ENCODE results near the gene LEKR1. TPM values are rescaled to one million over a fixed set of nuclear protein-coding genes. Genes with fewer than 3 reads are reported as not detected.
"Not testable (repeated sequence)": the region's sequence is repeated elsewhere in the genome, so short reads cannot be mapped to it uniquely, and the experiment has no call there.

Gene LEKR1
- total and polyA plus RNA-seq, 9 of the 15 experiments (the other 6 are each of a cell fraction or from before 2014, with no cell fraction given): 0.76 to 1.8 (median 1.2) TPM

DNA sequence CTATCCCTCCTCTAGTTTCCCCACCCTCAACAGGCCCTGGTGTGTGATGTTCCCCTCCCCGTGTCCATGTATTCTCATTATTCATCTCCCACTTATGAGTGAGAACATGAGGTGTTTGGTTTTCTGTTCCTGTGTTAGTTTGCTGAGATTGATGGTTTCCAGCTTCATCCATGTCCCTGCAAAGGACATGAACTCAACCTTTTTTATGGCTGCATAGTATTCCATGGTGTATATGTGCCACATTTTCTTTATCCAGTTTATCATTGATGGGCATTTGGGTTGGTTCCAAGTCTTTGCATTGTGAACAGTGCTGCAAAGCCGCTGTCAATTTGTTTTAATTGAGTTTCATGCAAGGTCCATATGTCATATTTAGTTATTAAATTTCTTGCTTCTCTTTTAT, 88.1 kb downstream of the LEKR1 start:
- H3K27me3 ChIP-seq (ENCODE audit: control insufficient read depth in 2 of 2, insufficient read depth in 2 of 2, low read length in 2 of 2); DNase-seq (ENCODE audit: extremely low read depth in 1 of 4, low spot score in 3 of 4); H2AFZ ChIP-seq (ENCODE audit: low read depth, low read length); H3K4me1 ChIP-seq (replicated peaks in 1 of 2; ENCODE audit: control insufficient read depth in 2 of 2, insufficient read depth in 2 of 2, low read length in 2 of 2); BruUV-seq (replicated peaks); H3K79me2 ChIP-seq (ENCODE audit: control insufficient read depth, insufficient read depth, low read length); H3K27ac ChIP-seq (ENCODE audit: extremely low read depth, low read depth, low read length); H3K9me3 ChIP-seq (replicated peaks; ENCODE audit: control insufficient read depth, insufficient read depth, low read depth, low read length); H4K20me1 ChIP-seq (replicated peaks; ENCODE audit: control insufficient read depth, insufficient read depth, low read length); H3K4me3 ChIP-seq; H3K9me1 ChIP-seq (ENCODE audit: control insufficient read depth, insufficient read depth, low read length); ATAC-seq; H3K9ac ChIP-seq (ENCODE audit: insufficient read depth in 1 of 2, low read depth in 2 of 2, low read length in 2 of 2); FAIRE-seq; in situ Hi-C loops (cut with MboI); H3K4me2 ChIP-seq (ENCODE audit: insufficient read depth, low read length); H3K36me3 ChIP-seq (ENCODE audit: control insufficient read depth, insufficient read depth, low read length); CTCF ChIA-PET (ENCODE audit: low intra/inter-chr PET ratio); POLR2A ChIA-PET: not testable (repeated sequence)
- intact Hi-C loops (cut with micrococcal nuclease): loop anchor here (10.0 kb wide), 1 partner anchor 221 kb away; no protein-coding TSS in a partner anchor
- peak; percentile 86 for TF ChIP-seq ZNF146 (CRISPR knock-in tag; IDR thresholded peaks at IDR 0.05; ENCODE audit: unreplicated experiment)
- 10% methylated on average over 2 of the region's 2 CpGs for WGBS (ENCODE audit: insufficient coverage, low coverage, missing lambda C conversion rate)

DNA sequence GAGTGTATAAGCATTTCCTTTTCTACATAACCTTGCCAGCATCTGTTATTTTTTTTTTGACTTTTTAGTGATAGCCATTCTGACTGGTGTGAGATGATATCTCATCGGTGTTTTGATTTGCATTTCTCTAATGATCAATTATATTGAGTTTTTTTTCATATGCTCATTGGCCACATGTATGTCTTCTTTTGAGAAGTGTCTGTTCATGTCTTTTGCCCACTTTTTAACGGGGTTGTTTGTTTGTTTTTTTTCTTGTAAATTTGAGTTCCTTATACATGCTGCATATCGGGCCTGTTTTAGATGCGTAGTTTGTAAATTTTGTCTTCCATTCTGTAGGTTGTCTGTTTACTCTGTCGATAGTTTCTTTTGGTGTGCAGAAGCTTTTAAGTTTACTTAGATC, 89.2 kb downstream of the LEKR1 start:
- FAIRE-seq: no peak
- intact Hi-C loops (cut with micrococcal nuclease) (loop anchor here (10.0 kb wide), 1 partner anchor 219 kb away; no protein-coding TSS in a partner anchor), in situ Hi-C loops (cut with MboI) (no loop called here)
- CTCF ChIA-PET (ENCODE audit: low intra/inter-chr PET ratio): no interaction called here
- no peak for ATAC-seq
- Histone ChIP-seq H3K9me3 (replicated peaks; ENCODE audit: control insufficient read depth, insufficient read depth, low read depth, low read length) (no peaks in the 10 kb centered on the region), H2AFZ (ENCODE audit: low read depth, low read length) (no peak overlapping the region), H4K20me1 (replicated peaks; ENCODE audit: control insufficient read depth, insufficient read depth, low read length) (no peaks in the 10 kb centered on the region), H3K36me3 (ENCODE audit: control insufficient read depth, insufficient read depth, low read length) (no peaks in the 10 kb centered on the region), H3K27ac (ENCODE audit: extremely low read depth, low read depth, low read length) (no peak overlapping the region), H3K27me3 (ENCODE audit: control insufficient read depth in 2 of 2, insufficient read depth in 2 of 2, low read length in 2 of 2) (no peaks in the 10 kb centered on the region), H3K4me3 (no peak overlapping the region), H3K79me2 (ENCODE audit: control insufficient read depth, insufficient read depth, low read length) (no peaks in the 10 kb centered on the region), H3K9me1 (ENCODE audit: control insufficient read depth, insufficient read depth, low read length) (no peaks in the 10 kb centered on the region), H3K4me1 (replicated peaks in 1 of 2; ENCODE audit: control insufficient read depth in 2 of 2, insufficient read depth in 2 of 2, low read length in 2 of 2) (no peaks in the 10 kb centered on the region), H3K9ac (ENCODE audit: insufficient read depth in 1 of 2, low read depth in 2 of 2, low read length in 2 of 2) (no peak overlapping the region), H3K4me2 (ENCODE audit: insufficient read depth, low read length) (no peak overlapping the region)
- WGBS (ENCODE audit: insufficient coverage, low coverage, missing lambda C conversion rate): 5% methylated on average over 5 of the region's 5 CpGs
- no peak for DNase-seq (ENCODE audit: extremely low read depth in 1 of 4, low spot score in 3 of 4)
- POLR2A ChIA-PET: no interaction called here
- no TSS peak for BruUV-seq (replicated peaks)
- no peak for TF ChIP-seq KAT8 (IDR thresholded peaks at IDR 0.05; ENCODE audit: low read depth)
- TF ChIP-seq, protein P1, sequence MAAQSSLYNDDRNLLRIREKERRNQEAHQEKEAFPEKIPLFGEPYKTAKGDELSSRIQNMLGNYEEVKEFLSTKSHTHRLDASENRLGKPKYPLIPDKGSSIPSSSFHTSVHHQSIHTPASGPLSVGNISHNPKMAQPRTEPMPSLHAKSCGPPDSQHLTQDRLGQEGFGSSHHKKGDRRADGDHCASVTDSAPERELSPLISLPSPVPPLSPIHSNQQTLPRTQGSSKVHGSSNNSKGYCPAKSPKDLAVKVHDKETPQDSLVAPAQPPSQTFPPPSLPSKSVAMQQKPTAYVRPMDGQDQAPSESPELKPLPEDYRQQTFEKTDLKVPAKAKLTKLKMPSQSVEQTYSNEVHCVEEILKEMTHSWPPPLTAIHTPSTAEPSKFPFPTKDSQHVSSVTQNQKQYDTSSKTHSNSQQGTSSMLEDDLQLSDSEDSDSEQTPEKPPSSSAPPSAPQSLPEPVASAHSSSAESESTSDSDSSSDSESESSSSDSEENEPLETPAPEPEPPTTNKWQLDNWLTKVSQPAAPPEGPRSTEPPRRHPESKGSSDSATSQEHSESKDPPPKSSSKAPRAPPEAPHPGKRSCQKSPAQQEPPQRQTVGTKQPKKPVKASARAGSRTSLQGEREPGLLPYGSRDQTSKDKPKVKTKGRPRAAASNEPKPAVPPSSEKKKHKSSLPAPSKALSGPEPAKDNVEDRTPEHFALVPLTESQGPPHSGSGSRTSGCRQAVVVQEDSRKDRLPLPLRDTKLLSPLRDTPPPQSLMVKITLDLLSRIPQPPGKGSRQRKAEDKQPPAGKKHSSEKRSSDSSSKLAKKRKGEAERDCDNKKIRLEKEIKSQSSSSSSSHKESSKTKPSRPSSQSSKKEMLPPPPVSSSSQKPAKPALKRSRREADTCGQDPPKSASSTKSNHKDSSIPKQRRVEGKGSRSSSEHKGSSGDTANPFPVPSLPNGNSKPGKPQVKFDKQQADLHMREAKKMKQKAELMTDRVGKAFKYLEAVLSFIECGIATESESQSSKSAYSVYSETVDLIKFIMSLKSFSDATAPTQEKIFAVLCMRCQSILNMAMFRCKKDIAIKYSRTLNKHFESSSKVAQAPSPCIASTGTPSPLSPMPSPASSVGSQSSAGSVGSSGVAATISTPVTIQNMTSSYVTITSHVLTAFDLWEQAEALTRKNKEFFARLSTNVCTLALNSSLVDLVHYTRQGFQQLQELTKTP (IDR thresholded peaks at IDR 0.05; ENCODE audit: low read depth in 1 of 2, partially characterized antibody in 2 of 2): peak in 1 of 2 experiments; percentile 95

Measured in K562 (cell line).